Muscle of back (tissue), 13 donors: ENCODE data around the gene OARD1. TPM values are rescaled to one million over a fixed set of nuclear protein-coding genes. Genes with fewer than 3 reads are reported as not detected.
"Not testable (repeated sequence)": the region's sequence is repeated elsewhere in the genome, so short reads cannot be mapped to it uniquely, and the experiment has no call there.

Experiments
- DNase-seq, 3 donors: peaks; one replicate each; pipeline versions ENCODE4 v3.0.0 to v3.0.0-alpha.2; 2013
- long read RNA-seq, 9 donors: transcript quantifications; one replicate each; lab custom pipeline, GENCODE V29; 2026
- polyA plus RNA-seq, 10 donors: library from polyadenylated mRNA; unstranded; fragments of 120-200 nt; gene quantifications; one replicate each; pipeline ENCODE4 v1.2.1, GENCODE V29; 2013; ENCODE audit not compliant: insufficient read length in 10 of 10

Gene OARD1, protein sequence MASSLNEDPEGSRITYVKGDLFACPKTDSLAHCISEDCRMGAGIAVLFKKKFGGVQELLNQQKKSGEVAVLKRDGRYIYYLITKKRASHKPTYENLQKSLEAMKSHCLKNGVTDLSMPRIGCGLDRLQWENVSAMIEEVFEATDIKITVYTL
- polyA plus RNA-seq = 10 to 100 TPM; 14.3 to 20.6 (median 17.1) TPM
- long read RNA-seq, donor 1, partial matches to known transcripts = 282 of 289 reads
- long read RNA-seq, donor 1, other reads (novel, unspliced or antisense) = 0 of 289 reads
- long read RNA-seq, donor 2, partial matches to known transcripts = 110 of 408 reads
- long read RNA-seq, donor 2, other reads (novel, unspliced or antisense) = 285 of 408 reads
- long read RNA-seq, donor 3 = 0 reads
- long read RNA-seq, donor 4, partial matches to known transcripts = 140 of 350 reads
- long read RNA-seq, donor 4, other reads (novel, unspliced or antisense) = 207 of 350 reads
- long read RNA-seq, donor 5, partial matches to known transcripts = 308 of 313 reads
- long read RNA-seq, donor 5, other reads (novel, unspliced or antisense) = 0 of 313 reads
- long read RNA-seq, donor 6, partial matches to known transcripts = 926 of 937 reads
- long read RNA-seq, donor 6, other reads (novel, unspliced or antisense) = 0 of 937 reads
- long read RNA-seq, donor 7, partial matches to known transcripts = 0 of 3 reads
- long read RNA-seq, donor 7, other reads (novel, unspliced or antisense) = 0 of 3 reads
- long read RNA-seq, donor 8, partial matches to known transcripts = 192 of 200 reads
- long read RNA-seq, donor 8, other reads (novel, unspliced or antisense) = 0 of 200 reads
- long read RNA-seq, donor 9, partial matches to known transcripts = 0 of 1 reads
- long read RNA-seq, donor 9, other reads (novel, unspliced or antisense) = 0 of 1 reads

GRCh38 chr6:41071923-41072835 is at the start of gene OARD1:
Gene OARD1 (minus strand): TSS chr6:41072356. CDS start chr6:41071634, 722 bp downstream.
- peak; percentile 100 for DNase-seq

- no peak for DNase-seq
Measured at GRCh38 chr6:41120058-41120457, 47.9 kb upstream of the OARD1 start.

GRCh38 chr6:41119508-41119907 is 47.4 kb upstream of the OARD1 start:
- no peak for DNase-seq

DNA sequence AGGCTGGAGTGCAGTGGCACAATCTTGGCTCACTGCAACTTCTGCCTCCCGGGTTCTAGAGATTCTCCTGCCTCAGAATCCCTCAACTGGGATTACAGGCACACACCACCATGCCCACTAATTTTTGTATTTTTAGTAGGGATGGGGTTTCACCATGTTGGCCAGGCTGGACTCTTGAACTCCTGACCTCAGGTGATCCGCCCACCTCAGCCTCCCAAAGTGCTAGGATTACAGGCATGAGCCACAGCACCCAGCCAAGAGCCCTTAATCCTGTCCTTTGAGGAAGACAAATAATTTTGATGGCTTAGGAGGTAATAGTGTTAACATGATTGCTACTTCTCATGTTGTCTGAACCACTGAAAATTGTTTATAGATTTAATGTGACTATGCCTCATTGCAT is 42.9 kb upstream of the OARD1 start:
- DNase-seq = not testable (repeated sequence)

GRCh38 chr6:41111017-41111416 is 38.9 kb upstream of the OARD1 start:
- DNase-seq = no peak

DNA sequence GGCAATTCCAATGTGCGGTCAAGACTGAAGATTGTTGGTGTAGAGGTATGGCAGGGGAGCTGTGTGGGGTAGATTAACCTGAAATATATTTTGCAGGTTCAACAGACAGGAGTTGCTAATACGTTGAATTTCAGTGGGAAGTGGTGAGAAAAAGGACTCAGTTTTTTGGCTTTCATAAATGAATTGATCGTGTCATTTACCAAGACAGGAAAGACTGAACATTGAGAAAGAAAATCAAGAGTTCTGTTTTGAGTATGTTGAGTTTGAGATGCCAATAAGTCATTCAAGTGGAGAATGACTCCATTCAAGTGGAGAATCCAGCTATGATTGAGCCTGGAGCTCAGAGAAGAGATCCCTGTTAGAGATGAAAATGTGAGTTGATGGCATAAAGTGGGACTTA is 31.7 kb upstream of the OARD1 start:
- DNase-seq = no peak

- peak in 1 of 3 donors; percentile 12 for DNase-seq
Measured at GRCh38 chr6:41100871-41101287, 28.7 kb upstream of the OARD1 start.

GRCh38 chr6:41098366-41098765 is 26.2 kb upstream of the OARD1 start:
- peak in 1 of 3 donors; percentile 4 for DNase-seq

DNA sequence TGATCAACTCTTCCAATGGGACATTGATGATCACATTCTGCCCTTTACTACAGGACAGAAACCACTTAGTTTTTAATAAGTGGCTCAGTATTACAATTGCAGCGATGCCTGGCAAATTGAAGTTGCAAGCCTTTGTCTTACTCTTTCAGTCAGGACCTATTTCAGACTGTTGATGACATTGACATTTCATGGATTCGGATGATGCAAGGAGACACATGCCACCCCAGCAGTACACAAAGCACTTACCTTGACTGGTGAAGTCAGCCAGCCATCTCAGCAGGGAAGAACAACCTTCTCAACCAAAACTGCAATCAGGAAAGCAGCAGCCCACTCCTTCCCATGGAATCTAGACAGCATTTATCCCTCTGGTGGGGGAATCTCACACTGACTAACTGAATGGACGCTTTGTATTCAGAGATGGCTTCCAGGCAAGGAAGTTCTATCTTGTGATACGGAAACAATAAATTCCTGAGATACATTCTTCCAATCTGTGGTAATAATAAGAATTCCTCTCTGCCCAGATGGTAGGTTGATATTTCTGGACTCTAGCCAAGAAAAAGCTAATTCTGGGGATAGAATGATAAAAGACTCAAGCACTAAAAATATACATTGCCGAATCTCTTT is 25.4 kb upstream of the OARD1 start:
- DNase-seq = peak in 1 of 3 donors; percentile 44

DNA sequence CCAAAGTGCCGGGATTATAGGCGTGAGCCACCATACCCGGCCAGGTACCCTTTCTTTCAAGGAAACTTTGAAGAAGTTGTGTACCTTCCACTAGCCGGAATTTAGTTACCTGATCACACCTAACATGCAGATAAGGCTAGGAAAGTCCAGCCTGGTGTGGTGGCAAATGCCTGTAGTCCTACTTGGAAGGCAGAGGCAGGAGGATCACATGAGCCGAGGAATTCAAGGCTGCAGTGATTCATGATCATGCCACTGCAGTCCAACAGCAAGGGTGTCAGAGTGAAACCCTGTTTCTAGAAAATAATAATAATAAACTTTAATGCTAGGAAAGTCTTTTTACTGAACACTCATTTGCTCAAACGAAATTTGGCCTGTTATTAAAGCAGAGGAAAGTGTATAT is 21.6 kb upstream of the OARD1 start:
- DNase-seq = no peak

DNA sequence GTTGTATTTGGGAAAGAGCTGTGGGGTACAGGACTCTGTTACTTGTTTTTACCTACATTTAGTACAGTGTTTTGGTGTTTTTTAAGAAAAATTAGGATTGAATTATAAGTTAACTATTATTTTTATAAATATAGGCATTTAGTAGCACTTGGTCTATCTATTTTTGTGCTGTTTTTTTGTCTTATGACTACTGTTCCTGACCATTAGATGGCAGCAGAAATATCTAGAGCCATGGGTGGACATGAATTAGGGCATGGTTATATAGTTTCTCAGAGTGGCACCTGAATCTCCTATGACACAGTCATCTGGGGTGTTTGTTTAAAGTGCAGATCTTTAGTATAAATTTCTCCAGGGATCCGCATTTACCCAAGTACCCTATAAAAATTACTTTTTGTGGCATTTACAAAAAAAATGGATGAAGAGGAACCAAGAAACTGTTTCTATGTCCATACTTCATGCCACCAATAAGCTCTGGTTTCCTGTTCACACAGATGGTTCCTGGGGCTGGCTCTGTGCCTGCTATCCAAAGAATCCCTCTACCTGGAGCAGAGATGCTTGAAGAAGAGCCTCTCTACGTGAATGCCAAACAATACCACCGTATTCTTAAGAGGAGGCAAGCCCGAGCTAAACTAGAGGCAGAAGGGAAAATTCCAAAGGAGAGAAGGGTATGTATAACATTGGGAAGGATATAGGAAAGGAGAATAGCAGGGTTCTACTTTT is 20.4 kb upstream of the OARD1 start:
- no peak for DNase-seq

- DNase-seq = no peak
Measured at GRCh38 chr6:41090841-41091761, 18.9 kb upstream of the OARD1 start.

DNA sequence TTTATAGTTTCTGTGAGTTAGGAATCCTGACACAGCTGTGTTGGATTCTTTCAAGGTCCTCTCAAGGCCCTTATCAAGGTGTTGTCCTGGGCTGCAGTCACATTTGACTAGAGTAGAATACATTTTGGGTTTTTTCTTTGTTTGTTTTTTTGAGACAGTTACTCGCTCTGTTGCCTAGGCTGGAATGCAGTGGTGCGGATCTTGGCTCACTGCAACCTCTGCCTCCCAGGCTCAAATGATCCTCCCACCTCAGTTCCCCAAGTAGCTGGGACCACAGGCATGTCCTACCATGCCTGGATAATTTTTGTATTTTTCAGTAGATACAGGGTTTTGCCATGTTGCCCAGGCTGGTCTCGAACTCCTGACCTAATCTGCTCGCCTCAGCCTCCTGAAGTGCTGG is 16.3 kb upstream of the OARD1 start:
- DNase-seq = no peak

GRCh38 chr6:41085182-41085581 is 13.0 kb upstream of the OARD1 start:
- DNase-seq = no peak

DNA sequence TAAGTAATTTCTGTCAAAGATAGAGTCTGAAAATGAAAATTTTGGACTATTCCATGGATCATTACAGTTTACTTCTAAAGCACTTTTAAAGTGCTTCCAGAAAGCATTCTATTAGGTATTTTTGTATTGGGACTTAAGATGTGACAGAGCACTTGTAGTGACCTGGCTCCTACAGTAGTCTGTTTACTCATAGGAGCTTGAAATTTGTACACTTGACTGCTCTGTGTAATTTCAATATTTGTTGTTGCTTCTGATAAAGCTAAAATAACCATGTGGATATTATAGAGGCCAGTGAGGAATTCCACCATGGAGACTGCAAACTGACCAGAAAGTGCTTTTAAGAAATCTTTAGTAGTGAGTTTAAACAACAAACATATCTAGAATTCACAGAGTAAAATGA is 10.9 kb upstream of the OARD1 start:
- no peak for DNase-seq

DNA sequence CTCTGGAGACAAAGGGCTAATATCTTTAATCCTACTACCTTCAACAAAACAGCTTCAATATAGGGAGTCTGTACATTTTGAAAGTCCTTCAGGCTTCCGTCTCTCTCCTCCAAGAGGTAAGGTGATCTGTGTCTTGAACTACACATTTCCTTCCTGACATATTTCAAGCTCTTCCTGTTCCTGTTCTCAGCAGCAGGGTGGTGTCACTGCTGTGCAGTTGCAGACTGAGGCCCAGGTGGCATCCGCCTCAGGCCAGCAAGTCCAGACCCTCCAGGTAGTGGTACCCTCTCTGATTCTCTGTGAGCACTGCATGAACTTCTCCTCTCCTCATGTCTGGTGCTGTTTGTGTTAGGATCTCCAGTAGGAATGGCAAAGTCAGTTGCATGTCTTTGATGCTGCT is 8.5 kb upstream of the OARD1 start:
- no peak for DNase-seq

- no peak for DNase-seq
Measured at GRCh38 chr6:41079080-41079479, 6.9 kb upstream of the OARD1 start.

- no peak for DNase-seq
Measured at GRCh38 chr6:41078101-41078500, 5.9 kb upstream of the OARD1 start.

- no peak for DNase-seq
Measured at GRCh38 chr6:41077536-41077935, 5.4 kb upstream of the OARD1 start.
